ENCODE results near the gene IQSEC1.

DNA sequence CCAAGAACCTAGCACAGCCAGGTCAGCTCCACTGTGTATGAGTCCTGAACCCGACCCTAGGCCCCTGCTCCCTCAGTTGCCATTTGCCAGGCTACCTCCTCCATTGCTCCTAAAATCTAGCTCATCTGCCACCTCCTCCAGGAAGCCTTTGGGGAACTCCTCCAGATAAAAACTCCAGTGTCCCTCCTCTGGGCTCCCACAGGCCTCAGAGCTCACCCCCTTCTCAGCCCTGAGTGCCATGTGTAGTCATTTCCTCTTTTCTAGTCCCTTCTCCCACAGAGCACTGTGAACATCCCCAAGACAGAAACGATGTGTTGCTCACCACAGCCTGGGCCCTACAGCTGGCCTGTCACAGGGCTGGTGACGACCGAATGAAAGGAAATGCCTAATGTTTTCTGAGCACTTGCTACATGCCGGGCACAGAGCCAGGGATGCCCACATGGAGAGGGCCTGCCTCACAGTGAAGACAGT, 61.0 kb downstream of the IQSEC1 start:
- TF ChIP-seq, protein P1, sequence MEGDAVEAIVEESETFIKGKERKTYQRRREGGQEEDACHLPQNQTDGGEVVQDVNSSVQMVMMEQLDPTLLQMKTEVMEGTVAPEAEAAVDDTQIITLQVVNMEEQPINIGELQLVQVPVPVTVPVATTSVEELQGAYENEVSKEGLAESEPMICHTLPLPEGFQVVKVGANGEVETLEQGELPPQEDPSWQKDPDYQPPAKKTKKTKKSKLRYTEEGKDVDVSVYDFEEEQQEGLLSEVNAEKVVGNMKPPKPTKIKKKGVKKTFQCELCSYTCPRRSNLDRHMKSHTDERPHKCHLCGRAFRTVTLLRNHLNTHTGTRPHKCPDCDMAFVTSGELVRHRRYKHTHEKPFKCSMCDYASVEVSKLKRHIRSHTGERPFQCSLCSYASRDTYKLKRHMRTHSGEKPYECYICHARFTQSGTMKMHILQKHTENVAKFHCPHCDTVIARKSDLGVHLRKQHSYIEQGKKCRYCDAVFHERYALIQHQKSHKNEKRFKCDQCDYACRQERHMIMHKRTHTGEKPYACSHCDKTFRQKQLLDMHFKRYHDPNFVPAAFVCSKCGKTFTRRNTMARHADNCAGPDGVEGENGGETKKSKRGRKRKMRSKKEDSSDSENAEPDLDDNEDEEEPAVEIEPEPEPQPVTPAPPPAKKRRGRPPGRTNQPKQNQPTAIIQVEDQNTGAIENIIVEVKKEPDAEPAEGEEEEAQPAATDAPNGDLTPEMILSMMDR (conservative IDR thresholded peaks at IDR 0.05; ENCODE audit: low read depth, low read length), result no peak
- TF ChIP-seq EZH2 (IDR thresholded peaks at IDR 0.05; ENCODE audit: borderline replicate concordance, low read depth, low read length, poor library complexity, severe bottlenecking), result no peak

All from A673 (cell line).